ACC112 (cell line): Measurements from ENCODE around the gene PDIA5.

Experiments used
- H2AFZ ChIP-seq: fragments of 200-600 bp; sonication (generic); one replicate; pipeline ENCODE4 v1.6.0; 2017; ENCODE audit warnings: antibody characterized with exemption, low read length; ENCODE audit not compliant: unreplicated experiment
- H3K27ac ChIP-seq: fragments of 200-600 bp; sonication (generic); 2 replicates; pipeline ENCODE4 v1.5.1; 2014; ENCODE audit warnings: low read depth, mild to moderate bottlenecking, antibody characterized with exemption, low read length, moderate library complexity
- H3K27me3 ChIP-seq: fragments of 200-600 bp; sonication (generic); 2 replicates; pipeline ENCODE4 v1.6.1; 2014; ENCODE audit warnings: mild to moderate bottlenecking, antibody characterized with exemption, low read length, moderate library complexity, mixed read lengths; ENCODE audit not compliant: insufficient read depth
- H3K36me3 ChIP-seq: fragments of 200-600 bp; sonication (generic); 2 replicates; pipeline ENCODE4 v1.6.1; 2016; ENCODE audit warnings: mild to moderate bottlenecking, antibody characterized with exemption, low read length, moderate library complexity, mixed read lengths; ENCODE audit not compliant: insufficient read depth
- H3K4me1 ChIP-seq: fragments of 200-600 bp; sonication (generic); one replicate; pipeline ENCODE4 v1.6.1; 2016; ENCODE audit warnings: low read length, mixed read lengths; ENCODE audit not compliant: insufficient read depth, unreplicated experiment, control insufficient read depth
- H3K4me3 ChIP-seq: fragments of 200-600 bp; sonication (generic); 2 replicates; pipeline ENCODE4 v1.5.1; 2014; ENCODE audit warnings: mild to moderate bottlenecking, low read depth, low read length
- H3K79me2 ChIP-seq: fragments of 200-600 bp; sonication (generic); one replicate; pipeline ENCODE4 v1.6.0; 2016; ENCODE audit warnings: low read length; ENCODE audit not compliant: control insufficient read depth, unreplicated experiment, insufficient read depth

The PDIA5 gene

DNA sequence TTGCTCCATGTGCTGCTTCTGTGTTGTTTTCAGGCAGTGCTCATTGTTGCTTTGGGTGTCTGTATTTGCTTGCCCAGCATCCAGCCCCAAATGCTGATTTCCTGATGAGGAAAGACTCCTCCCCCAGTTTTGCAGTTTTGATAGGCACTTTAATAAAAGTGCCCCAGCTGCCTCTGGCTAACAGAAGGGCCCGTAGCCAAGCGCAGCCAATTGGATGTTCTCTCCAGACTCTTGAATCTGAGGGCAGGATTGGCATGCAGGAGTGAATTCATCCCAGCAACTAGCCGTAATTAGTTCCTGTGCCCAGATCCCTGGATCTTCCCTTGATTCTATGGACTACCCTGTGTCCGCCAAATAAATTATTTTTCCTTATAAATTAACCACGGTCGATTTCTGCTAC lies 24.4 kb upstream of the PDIA5 start:
- Histone ChIP-seq H3K27ac (no peak overlapping the region), H3K36me3 (no peaks in the 10 kb centered on the region), H3K27me3 (peaks cover 5% of the 10 kb centered on the region; the same call in 1 of the 2 replicates), H2AFZ (no peak overlapping the region), H3K4me1 (peaks cover 29% of the 10 kb centered on the region), H3K79me2 (no peaks in the 10 kb centered on the region), H3K4me3 (no peak overlapping the region)

DNA sequence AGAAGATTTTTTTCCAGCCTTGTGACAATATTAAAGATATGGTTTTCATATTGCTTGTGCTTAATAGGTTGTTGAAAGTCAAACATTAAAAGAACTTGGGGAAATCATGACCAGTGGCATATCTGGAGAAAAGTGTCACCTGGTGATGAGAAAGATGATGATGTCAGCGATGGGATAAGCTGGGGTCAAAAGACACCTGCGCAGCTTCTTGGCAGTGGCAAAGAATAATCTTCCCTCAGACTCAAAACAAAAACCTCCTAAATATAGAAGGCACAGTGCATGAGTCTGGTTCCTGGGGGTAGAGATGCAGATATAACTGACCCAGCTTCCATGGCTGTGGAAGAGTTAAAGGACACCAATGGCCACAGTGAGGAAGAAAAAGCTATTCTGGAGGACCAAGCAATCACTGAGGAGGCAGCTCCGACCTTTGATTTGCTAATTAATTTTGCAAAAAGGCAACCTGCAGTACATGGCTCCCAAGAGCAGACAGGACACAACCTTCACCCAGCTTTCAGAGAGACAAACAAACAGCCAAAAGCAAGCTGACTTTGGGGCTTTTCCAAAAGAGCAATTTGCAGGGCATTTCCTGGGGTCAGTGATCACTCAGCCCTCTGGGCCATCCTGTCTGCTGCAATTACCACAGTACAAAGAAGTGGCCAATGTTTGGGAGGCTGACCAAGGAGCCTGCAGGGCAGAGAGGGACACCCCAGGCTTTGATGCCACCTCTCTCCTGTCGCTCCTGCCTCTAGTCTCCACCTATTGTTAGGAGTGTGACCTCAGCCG lies 21.7 kb upstream of the PDIA5 start:
- H3K27ac ChIP-seq: peak overlapping the region; percentile 36; the same call in 1 of the 2 replicates
- H3K4me3 ChIP-seq: peak overlapping the region; percentile 3; the same call in 1 of the 2 replicates
- no peak overlapping the region for H2AFZ ChIP-seq
- no peaks in the 10 kb centered on the region for H3K27me3 ChIP-seq
- H3K36me3 ChIP-seq: no peaks in the 10 kb centered on the region
- H3K79me2 ChIP-seq: no peaks in the 10 kb centered on the region
- H3K4me1 ChIP-seq: peaks cover 29% of the 10 kb centered on the region

- H3K4me3 ChIP-seq: no peak overlapping the region
- H3K4me1 ChIP-seq: peaks cover 32% of the 10 kb centered on the region
These were observed 20.4 kb upstream of the PDIA5 start for GRCh38 chr3:123046262-123047061.

DNA sequence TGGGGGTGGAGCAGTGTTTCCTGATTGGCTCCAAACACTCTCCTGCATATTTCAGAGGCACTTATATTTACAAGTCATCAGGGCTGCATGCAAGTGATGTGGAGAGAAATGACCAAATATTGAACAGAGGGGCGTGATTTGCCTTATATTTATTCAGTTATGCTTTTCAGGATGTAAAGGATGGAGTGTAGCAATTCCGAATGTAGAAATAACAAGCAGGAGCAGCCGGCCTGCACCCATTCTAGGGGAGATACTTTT lies 19.8 kb upstream of the PDIA5 start:
- Histone ChIP-seq H3K4me1 (peaks cover 32% of the 10 kb centered on the region), H2AFZ (no peak overlapping the region), H3K36me3 (no peaks in the 10 kb centered on the region), H3K79me2 (no peaks in the 10 kb centered on the region), H3K27me3 (no peaks in the 10 kb centered on the region), H3K27ac (no peak overlapping the region), H3K4me3 (no peak overlapping the region)

More at GRCh38 chr3:123046262-123047061, 20.4 kb upstream of the PDIA5 start:
- Histone ChIP-seq H3K36me3 (no peaks in the 10 kb centered on the region), H2AFZ (no peak overlapping the region), H3K27ac (peak overlapping the region; percentile 36), H3K27me3 (no peaks in the 10 kb centered on the region), H3K79me2 (no peaks in the 10 kb centered on the region)

DNA sequence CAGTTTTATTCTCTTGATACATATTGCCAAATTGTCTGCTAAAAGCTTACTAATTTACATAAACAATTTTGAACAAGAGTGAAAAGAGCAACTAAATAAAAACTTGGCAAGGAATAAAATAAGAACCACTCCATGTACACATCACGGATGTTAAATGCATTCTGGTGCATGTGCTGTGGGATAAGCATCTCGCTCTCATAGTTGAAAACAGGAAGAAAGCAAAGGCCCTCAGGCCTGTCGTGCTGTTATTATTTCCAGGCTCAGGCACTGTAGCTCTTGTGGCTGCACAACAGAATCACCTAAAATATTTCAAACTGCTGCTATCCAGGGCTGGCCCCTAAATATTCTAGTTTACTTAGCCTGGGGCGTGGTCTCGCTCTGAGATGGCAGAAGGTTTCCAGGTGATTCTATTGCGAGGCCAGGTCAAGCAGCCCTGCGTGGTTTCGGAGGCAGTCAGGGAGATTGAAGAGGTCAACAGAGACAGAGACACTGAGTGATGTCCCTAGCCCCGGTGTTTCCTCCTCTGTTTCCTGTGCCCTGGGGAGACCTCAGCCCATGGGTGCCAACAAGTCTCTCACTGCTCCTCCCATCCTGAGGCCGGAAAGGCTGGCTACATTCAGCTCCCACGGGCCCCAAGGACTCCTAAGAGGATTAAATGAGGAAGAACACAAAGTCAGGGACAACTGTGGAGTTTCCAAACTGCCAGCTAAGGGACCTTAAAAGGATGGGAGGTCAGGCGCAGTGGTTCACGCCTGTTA lies 18.2 kb upstream of the PDIA5 start:
- H3K27me3 ChIP-seq: no peaks in the 10 kb centered on the region
- no peak overlapping the region for H3K27ac ChIP-seq

GRCh38 chr3:123050666-123051065 lies 16.2 kb upstream of the PDIA5 start:
- Histone ChIP-seq H3K4me1 (peaks cover 26% of the 10 kb centered on the region), H3K27me3 (no peaks in the 10 kb centered on the region), H3K4me3 (no peak overlapping the region), H2AFZ (no peak overlapping the region), H3K79me2 (no peaks in the 10 kb centered on the region), H3K36me3 (no peaks in the 10 kb centered on the region), H3K27ac (no peak overlapping the region)

More for the DNA sequence above, 18.2 kb upstream of the PDIA5 start:
- Histone ChIP-seq H3K79me2 (no peaks in the 10 kb centered on the region), H3K4me1 (peaks cover 38% of the 10 kb centered on the region), H3K36me3 (no peaks in the 10 kb centered on the region), H2AFZ (no peak overlapping the region), H3K4me3 (no peak overlapping the region)

GRCh38 chr3:123053107-123053506 lies 13.7 kb upstream of the PDIA5 start:
- H3K27ac ChIP-seq: no peak overlapping the region

GRCh38 chr3:123054109-123054778 lies 12.6 kb upstream of the PDIA5 start:
- no peaks in the 10 kb centered on the region for H3K79me2 ChIP-seq
- H3K36me3 ChIP-seq: no peaks in the 10 kb centered on the region
- H3K27me3 ChIP-seq: no peaks in the 10 kb centered on the region
- H2AFZ ChIP-seq: no peak overlapping the region
- H3K4me1 ChIP-seq: peaks cover 17% of the 10 kb centered on the region
- H3K27ac ChIP-seq: no peak overlapping the region
- H3K4me3 ChIP-seq: no peak overlapping the region

More at GRCh38 chr3:123053107-123053506, 13.7 kb upstream of the PDIA5 start:
- Histone ChIP-seq H3K36me3 (no peaks in the 10 kb centered on the region), H3K27me3 (no peaks in the 10 kb centered on the region), H3K79me2 (no peaks in the 10 kb centered on the region), H2AFZ (no peak overlapping the region), H3K4me1 (peaks cover 17% of the 10 kb centered on the region), H3K4me3 (no peak overlapping the region)

- Histone ChIP-seq H3K4me3 (no peak overlapping the region), H3K4me1 (peaks cover 17% of the 10 kb centered on the region), H3K79me2 (no peaks in the 10 kb centered on the region), H2AFZ (no peak overlapping the region), H3K27me3 (no peaks in the 10 kb centered on the region), H3K27ac (no peak overlapping the region), H3K36me3 (no peaks in the 10 kb centered on the region)
These were observed 11.9 kb upstream of the PDIA5 start for GRCh38 chr3:123054931-123055330.

GRCh38 chr3:123055352-123055751 lies 11.5 kb upstream of the PDIA5 start:
- Histone ChIP-seq H3K36me3 (no peaks in the 10 kb centered on the region), H3K27me3 (no peaks in the 10 kb centered on the region), H3K4me3 (no peak overlapping the region), H3K27ac (no peak overlapping the region), H2AFZ (no peak overlapping the region), H3K4me1 (peaks cover 14% of the 10 kb centered on the region), H3K79me2 (no peaks in the 10 kb centered on the region)
